Measurements from ENCODE around the gene FCN1.

FCN1 gene

DNA sequence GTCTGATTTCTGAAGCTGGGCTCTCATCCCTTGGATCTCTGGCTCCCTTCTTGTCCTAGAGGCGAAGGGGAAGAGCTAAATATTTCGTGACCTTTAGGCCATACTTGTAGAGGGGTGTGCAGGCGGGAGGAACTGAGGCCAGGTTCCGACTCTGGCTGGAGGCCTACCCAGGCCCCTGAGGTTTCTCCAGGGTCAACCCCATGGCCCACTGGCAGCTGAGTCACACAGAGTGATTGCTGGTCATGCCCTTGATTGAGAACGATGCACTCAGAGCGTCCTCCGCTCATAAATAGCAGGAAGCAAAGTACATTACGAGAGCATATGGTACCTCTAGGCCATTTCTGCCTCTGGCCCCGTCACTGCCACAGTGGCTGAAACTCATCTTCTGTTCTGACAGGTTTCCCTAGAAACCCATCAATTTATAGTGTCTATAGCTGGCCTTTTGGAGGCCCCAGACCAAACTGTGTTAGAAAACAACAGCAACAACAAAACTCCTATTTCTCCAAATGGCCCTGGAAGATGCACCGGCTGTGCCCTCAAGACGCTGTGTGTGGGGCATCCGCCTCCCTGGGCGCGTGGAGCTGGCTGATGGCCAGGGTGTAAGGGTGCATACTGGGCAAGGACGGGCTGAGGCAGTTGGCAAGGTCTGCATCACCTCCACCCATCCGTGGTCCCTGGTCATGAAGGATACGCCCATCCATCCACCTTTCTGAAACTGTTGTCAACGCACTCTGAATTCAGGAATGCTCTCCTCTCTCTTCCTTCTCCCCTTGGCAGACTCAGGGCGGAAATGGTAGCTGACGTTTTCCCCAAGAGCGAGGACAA, 32.9 kb upstream of the FCN1 start:
- DNase-seq, result no peak

GRCh38 chr9:134949681-134950385, 32.1 kb upstream of the FCN1 start:
- no peak for DNase-seq

- DNase-seq, result no peak
Measured at GRCh38 chr9:134948149-134948548, 30.4 kb upstream of the FCN1 start.

DNA sequence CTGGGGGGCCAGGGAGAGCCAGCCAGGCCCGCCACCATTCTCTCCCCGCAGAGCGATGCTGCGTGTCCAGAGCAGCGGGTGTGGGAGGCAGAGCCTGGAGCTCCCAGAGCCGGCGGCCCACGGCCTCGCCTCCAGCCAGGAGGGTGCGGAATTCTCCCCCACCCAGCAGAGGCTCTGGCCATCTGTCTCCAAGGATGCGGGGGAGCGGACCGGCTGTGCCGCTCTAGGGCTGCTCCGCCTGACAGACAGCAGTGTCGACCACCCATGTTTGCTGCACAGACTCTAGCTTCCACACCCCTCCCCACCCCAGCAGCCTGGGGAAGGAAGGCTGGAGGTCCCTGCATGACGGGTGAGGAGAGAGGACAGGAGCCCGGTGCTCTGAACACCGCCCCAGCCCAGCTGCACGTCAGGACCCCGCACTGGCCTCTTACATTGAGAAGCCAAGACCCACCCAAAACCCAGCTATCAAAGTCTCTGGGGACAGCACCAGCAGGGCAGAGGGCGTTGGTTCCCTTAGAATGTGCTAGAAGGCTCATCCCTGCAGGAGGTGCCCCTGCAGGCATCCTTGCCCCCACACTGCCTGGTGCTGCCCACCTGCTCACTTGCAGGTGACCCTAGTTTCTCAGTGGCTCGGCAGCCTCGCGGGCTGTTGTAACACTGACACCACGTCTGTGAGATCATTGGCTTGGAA, 29.7 kb upstream of the FCN1 start:
- no peak for DNase-seq

GRCh38 chr9:134946663-134947062, 29.0 kb upstream of the FCN1 start:
- DNase-seq, result no peak

DNA sequence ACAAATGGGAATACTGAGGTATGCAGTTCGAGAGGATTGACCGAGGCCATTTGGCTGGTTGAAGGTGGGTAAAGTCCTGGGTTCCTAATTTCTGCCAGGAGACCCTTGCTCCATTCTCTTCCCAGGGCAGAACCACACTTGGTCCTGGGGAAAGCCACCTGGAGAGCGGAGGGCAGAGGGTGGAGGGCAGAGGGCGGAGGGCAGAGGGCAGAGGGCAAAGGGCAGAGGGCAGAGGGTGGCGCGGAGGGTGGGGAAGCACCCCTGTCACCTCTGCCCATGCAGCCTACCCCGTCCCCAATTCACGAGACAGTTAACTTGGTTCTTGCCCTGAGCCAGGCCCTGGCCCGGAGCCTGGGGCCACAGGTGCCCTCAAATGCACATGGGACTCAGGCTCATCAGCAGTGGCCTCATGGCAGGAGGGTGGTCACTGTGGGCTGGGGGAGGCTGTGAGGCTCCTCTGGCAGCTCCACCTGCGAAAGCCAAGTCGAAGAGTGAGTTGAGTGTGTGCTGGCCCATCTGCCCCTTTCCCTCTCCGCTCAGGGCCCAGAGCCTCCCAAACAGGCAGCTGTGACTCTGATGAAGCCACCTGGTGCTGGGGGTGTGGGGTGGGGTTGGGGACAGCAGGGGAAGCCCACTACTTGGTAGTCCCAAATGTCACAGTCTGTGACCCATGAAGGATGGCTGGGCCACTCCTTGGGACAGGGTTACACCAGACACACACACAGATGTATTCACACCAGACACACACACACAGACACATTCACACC, 28.0 kb upstream of the FCN1 start:
- DNase-seq, result no peak

- no peak for DNase-seq
Measured at GRCh38 chr9:134944916-134945315, 27.2 kb upstream of the FCN1 start.

DNA sequence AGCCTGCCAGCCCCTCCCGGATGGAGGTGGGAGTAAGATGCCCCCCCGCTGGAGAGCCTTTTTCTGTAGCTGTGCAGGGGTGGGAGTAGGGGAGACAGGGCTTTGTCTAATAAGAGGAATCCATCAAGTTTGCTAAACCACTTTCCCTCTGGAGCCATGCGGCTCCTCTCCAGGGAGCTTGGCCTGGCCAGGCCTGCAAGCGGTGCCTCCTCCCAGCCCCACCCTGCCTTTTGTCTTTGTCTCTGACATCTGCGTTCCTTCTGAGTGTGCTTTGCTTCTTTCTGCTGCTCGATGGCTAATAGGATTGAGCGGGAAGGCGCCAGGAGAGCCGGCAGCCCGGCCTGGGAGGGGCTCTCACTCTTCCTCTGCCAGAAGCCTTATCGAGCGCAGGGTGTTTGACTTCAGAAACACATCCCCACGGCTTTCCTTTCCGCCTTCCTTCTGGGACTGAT, 26.7 kb upstream of the FCN1 start:
- no peak for DNase-seq

GRCh38 chr9:134943836-134944235, 26.1 kb upstream of the FCN1 start:
- DNase-seq, result no peak

DNA sequence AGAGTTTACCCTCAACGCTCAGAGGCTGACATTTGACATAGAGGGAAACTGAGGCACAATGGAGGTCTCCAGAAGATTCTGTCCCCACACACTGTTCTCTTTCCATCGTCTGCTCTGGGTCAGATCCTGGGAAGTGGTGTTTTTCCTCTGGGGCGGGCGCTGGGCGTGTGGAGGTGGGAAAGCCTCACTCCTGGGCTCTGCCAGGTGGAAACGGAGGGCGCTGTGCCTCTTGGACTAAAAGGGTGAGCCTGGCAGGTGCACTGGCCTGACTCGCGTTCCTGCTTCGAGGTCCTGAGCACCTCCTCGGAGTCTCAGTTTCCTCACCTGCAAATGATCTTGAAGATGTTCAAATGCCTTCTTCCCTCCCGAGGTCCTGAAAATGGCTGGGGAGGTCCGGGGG, 25.7 kb upstream of the FCN1 start:
- DNase-seq, result no peak

- no peak for DNase-seq
Measured at GRCh38 chr9:134942788-134943184, 25.1 kb upstream of the FCN1 start.

DNA sequence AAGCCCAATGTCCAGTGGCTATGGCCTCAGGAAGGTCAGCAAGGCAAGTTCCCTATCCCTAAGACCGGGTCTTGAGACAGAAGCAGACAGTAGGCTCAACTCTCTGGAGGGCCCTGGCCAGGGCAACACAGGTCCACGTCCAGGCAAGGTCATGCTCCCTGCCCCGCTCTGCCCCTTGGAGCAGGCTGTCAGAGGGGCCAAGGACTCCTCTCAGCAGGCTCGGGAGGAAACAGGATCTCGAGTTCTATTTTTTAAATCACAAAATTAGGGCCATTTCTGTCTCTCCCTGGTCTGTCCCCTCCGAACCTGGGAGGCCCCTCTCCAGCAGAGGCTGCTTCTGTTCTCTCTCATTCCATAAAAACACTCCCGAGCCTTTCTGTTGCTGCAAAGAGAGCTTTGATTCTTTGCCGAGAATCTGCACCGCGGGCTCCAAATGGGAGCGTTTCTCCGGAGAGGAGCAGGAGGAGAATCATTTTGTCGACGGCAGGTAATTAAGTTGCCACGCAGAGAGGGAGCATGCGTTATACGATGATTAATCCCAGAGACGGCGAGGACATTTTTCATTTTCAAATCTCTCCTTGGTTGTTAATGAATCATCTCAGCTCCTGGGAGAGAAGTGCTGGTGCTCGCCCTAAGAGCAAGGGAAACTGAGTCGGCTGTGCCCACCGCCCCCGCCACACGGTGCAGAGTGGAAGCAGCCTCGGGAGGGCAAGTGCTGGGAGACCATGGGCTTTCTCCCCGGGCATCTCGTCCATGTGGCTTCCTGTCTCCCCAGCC, 24.5 kb upstream of the FCN1 start:
- no peak for DNase-seq

DNA sequence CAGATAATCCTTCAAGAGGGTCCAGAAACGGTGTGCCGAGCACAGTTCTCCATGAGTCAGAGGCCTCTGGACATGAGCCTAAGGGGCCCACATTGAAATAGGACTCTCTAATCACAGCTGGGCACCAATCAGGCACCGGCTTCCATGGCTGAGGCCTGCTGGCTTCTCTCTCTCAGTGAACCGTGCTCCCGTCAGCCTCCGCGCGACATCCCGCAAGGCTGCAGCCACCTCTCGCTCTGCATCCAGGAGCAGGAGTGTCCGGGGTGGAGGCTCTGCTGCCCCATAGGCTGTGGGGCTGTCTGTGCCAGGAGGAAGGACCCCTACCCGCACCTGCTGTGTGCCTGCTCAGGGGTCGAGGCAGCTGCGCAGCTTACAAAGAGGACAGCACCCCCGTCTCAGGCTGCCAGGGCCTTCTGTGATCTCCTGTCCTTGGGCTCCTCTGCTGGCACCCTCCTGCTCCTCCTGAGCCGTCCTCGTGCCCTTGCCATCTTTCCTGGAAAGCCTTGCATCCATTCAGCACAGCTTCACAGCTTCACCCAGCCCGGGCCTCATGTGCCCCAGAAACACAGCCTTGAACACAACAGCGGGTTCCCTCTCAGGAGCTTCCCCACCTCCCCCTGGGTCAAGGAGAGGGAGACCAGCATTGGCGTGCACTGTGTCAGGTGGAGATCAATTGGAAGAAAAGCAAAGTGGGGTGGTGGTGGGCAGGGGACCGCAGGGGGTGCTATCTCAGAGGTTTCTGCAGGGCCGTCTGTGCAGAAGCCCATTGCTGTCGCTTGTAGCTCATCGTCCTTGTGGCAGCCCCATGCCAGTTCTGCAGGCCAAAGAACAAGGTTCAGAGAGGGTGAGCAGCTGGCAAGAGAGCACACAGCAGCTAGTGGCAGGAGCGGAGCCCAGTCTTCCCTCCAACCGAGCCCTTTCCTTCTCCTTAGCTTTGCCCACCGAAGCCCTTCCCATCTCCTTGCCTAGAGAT, 22.8 kb upstream of the FCN1 start:
- DNase-seq, result no peak

DNA sequence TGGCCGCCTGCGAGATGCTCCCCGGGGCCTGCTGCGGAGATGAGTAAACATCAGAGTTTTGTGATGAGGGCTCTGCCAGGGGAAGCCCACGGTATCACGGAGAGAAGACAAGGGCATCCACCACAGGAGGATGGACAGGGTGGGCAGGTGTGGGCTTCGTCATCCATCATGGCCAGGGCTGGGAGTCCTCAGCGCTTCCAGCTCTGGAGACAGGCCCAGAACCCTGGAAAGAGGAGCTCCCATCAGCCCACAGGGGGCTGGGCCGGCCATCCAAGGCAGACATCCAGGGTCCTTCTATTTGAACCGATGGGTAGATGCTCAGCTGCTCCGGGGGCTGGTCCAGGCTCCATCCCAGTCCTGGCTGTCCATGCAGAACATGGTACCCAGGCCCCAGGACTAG, 22.1 kb upstream of the FCN1 start:
- DNase-seq, result no peak

- DNase-seq, result no peak
Measured at GRCh38 chr9:134939080-134939733, 21.5 kb upstream of the FCN1 start.

DNA sequence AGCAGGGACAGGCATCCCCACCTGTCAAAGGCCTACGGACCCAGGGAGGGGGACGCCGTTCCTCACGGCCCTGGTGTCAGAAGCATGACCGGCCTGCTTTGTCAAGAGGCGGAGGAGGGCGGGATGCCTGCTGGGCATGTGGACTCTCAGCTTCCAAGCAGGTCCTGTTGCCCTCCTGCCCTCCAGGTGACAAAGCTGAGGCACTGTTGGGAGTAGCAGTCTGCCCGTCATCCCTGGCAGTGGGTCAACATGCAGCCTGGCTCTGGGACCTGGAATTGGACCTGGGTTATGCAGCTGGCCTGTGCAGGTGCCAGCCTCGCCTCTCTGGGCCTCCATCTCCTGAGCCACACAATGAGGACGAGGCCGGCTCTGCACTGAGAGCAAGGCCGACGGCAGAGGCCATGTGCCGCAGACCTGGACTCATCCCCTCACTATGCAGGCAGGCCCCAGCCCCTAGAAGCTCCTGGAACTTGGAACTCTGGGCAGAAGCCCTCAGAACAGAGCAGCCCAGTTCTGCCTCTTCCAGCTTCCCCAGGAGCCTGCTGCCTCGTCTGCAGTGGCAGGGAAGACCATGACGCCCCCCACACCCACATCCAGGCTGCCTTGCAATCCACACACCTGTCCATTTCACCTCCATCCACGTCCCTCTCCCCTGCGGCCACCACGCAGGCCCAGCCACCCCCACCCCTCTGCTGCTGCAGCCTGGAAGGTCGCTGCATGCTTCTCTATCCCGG, 20.8 kb upstream of the FCN1 start:
- no peak for DNase-seq

GRCh38 chr9:134937566-134938345, 20.0 kb upstream of the FCN1 start:
- no peak for DNase-seq

DNA sequence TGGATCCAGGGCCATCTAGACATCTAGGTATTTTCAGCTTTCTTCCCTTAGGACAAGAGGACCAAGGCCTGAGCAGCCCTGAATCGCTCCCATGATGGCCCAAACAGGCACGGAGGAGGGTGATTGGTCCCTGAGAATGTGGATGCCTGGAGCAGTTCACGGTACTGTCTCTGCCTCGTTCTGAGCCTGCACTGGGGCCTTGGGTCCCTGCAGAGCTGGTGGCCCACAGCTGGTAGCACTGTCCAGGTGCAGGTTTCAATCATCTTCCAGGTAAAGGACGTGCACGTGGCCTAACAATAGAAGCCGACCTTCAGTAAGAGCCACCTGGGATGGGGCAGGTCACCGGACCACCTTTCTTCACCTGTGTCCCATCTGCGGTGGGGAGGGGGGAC, 19.4 kb upstream of the FCN1 start:
- no peak for DNase-seq
